ENCODE results near the gene IL22RA1.

Gene IL22RA1

DNA sequence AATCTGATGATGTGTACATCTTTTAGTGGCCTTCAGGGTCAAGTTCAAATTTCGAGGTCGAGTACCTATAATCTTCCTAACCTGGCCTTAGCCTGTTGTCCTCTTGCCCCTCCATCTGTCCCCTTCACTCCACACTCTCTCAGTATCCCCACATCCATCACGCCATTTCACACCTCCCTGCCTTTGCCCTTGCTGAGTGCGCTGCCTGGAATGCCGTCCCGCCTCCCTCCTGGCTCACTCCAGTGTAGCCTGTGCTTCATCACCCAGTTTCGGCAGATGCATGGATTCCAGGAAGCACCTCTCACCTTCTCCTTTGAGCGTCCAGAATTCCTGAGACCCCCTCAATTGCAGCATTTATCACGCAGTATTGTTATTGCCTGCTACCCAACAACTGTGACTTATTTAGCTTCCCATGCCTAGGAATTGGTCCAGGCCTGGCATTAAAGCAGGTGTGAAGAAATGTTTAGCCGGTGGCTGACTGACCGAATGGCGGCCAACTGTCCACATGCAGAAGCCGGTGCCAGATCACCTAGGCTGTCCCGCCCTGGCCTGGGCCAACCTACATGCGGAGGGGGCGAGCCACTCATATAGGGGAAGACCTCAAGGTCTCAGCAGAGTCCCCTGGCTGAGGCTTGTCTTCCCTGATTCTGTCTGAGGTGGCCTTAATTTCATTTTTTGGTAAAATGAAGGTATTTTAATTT lies 65.5 kb downstream of the IL22RA1 start:
- Histone ChIP-seq H3K4me1 (ENCODE audit: control insufficient read depth in 1 of 2, insufficient read depth in 2 of 2, low read length in 2 of 2) (no peaks in the 10 kb centered on the region), H3K9me3 (ENCODE audit: control insufficient read depth in 1 of 2, low read length in 2 of 2) (no peaks in the 10 kb centered on the region), H3K9ac (ENCODE audit: low read depth in 1 of 2, low read length in 2 of 2) (no peak overlapping the region), H3K4me3 (ENCODE audit: low read depth in 1 of 2, low read length in 2 of 2) (no peak overlapping the region), H3K27ac (ENCODE audit: low read depth, low read length) (no peak overlapping the region), H3K27me3 (ENCODE audit: control insufficient read depth in 1 of 2, insufficient read depth in 2 of 2, low read length in 2 of 2) (no peaks in the 10 kb centered on the region), H3K36me3 (ENCODE audit: control insufficient read depth in 1 of 2, insufficient read depth in 2 of 2, low read length in 2 of 2) (no peaks in the 10 kb centered on the region)

DNA sequence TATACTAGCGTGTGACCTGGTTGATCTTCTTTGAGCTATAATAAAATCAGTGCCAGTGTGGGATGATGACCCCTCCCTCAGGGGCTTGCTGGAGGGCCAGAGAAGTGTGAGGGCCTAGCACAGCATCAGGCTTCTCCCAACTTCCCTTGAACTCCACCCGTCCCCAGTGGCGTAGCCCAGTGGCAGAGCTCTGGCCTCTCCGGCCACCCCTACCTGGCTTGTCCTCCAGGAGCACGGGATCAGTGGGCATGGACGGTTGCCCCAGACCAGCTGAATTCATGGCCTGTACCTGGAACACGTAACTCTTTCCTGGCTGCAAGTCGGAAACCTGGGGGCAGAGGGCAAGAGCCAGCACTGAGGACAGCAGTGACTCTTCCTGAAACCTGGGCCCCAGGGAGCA lies 67.0 kb downstream of the IL22RA1 start:
- Histone ChIP-seq H3K4me3 (ENCODE audit: low read depth in 1 of 2, low read length in 2 of 2) (no peak overlapping the region), H3K4me1 (ENCODE audit: control insufficient read depth in 1 of 2, insufficient read depth in 2 of 2, low read length in 2 of 2) (peaks cover 0 to 3% of the 10 kb centered on the region in 2 donors), H3K9ac (ENCODE audit: low read depth in 1 of 2, low read length in 2 of 2) (no peak overlapping the region), H3K27ac (ENCODE audit: low read depth, low read length) (no peak overlapping the region), H3K9me3 (ENCODE audit: control insufficient read depth in 1 of 2, low read length in 2 of 2) (no peaks in the 10 kb centered on the region), H3K36me3 (ENCODE audit: control insufficient read depth in 1 of 2, insufficient read depth in 2 of 2, low read length in 2 of 2) (no peaks in the 10 kb centered on the region), H3K27me3 (ENCODE audit: control insufficient read depth in 1 of 2, insufficient read depth in 2 of 2, low read length in 2 of 2) (no peaks in the 10 kb centered on the region)

GRCh38 chr1:24075590-24075854 lies 67.4 kb downstream of the IL22RA1 start:
- no peaks in the 10 kb centered on the region for H3K9me3 ChIP-seq (ENCODE audit: control insufficient read depth in 1 of 2, low read length in 2 of 2)
- peaks cover 0 to 3% of the 10 kb centered on the region in 2 donors for H3K4me1 ChIP-seq (ENCODE audit: control insufficient read depth in 1 of 2, insufficient read depth in 2 of 2, low read length in 2 of 2)
- no peak overlapping the region for H3K27ac ChIP-seq (ENCODE audit: low read depth, low read length)
- H3K36me3 ChIP-seq (ENCODE audit: control insufficient read depth in 1 of 2, insufficient read depth in 2 of 2, low read length in 2 of 2), result no peaks in the 10 kb centered on the region
- H3K9ac ChIP-seq (ENCODE audit: low read depth in 1 of 2, low read length in 2 of 2), result no peak overlapping the region
- no peaks in the 10 kb centered on the region for H3K27me3 ChIP-seq (ENCODE audit: control insufficient read depth in 1 of 2, insufficient read depth in 2 of 2, low read length in 2 of 2)
- H3K4me3 ChIP-seq (ENCODE audit: low read depth in 1 of 2, low read length in 2 of 2), result no peak overlapping the region

- no peaks in the 10 kb centered on the region for H3K27me3 ChIP-seq (ENCODE audit: control insufficient read depth in 1 of 2, insufficient read depth in 2 of 2, low read length in 2 of 2)
- H3K27ac ChIP-seq (ENCODE audit: low read depth, low read length), result no peak overlapping the region
- no peaks in the 10 kb centered on the region for H3K9me3 ChIP-seq (ENCODE audit: control insufficient read depth in 1 of 2, low read length in 2 of 2)
- H3K4me3 ChIP-seq (ENCODE audit: low read depth in 1 of 2, low read length in 2 of 2), result no peak overlapping the region
- no peak overlapping the region for H3K9ac ChIP-seq (ENCODE audit: low read depth in 1 of 2, low read length in 2 of 2)
- H3K36me3 ChIP-seq (ENCODE audit: control insufficient read depth in 1 of 2, insufficient read depth in 2 of 2, low read length in 2 of 2), result no peaks in the 10 kb centered on the region
- H3K4me1 ChIP-seq (ENCODE audit: control insufficient read depth in 1 of 2, insufficient read depth in 2 of 2, low read length in 2 of 2), result peaks cover 0 to 3% of the 10 kb centered on the region in 2 donors
Observed at GRCh38 chr1:24074817-24075589, 67.9 kb downstream of the IL22RA1 start.

GRCh38 chr1:24074196-24074595 lies 68.7 kb downstream of the IL22RA1 start:
- Histone ChIP-seq H3K4me1 (ENCODE audit: control insufficient read depth in 1 of 2, insufficient read depth in 2 of 2, low read length in 2 of 2) (peaks cover 0 to 3% of the 10 kb centered on the region in 2 donors), H3K27ac (ENCODE audit: low read depth, low read length) (no peak overlapping the region), H3K27me3 (ENCODE audit: control insufficient read depth in 1 of 2, insufficient read depth in 2 of 2, low read length in 2 of 2) (no peaks in the 10 kb centered on the region), H3K9ac (ENCODE audit: low read depth in 1 of 2, low read length in 2 of 2) (no peak overlapping the region), H3K9me3 (ENCODE audit: control insufficient read depth in 1 of 2, low read length in 2 of 2) (no peaks in the 10 kb centered on the region), H3K36me3 (ENCODE audit: control insufficient read depth in 1 of 2, insufficient read depth in 2 of 2, low read length in 2 of 2) (no peaks in the 10 kb centered on the region), H3K4me3 (ENCODE audit: low read depth in 1 of 2, low read length in 2 of 2) (no peak overlapping the region)

- Histone ChIP-seq H3K9ac (ENCODE audit: low read depth in 1 of 2, low read length in 2 of 2) (no peak overlapping the region), H3K4me1 (ENCODE audit: control insufficient read depth in 1 of 2, insufficient read depth in 2 of 2, low read length in 2 of 2) (peaks cover 0 to 3% of the 10 kb centered on the region in 2 donors), H3K36me3 (ENCODE audit: control insufficient read depth in 1 of 2, insufficient read depth in 2 of 2, low read length in 2 of 2) (no peaks in the 10 kb centered on the region), H3K27ac (ENCODE audit: low read depth, low read length) (no peak overlapping the region), H3K27me3 (ENCODE audit: control insufficient read depth in 1 of 2, insufficient read depth in 2 of 2, low read length in 2 of 2) (no peaks in the 10 kb centered on the region), H3K9me3 (ENCODE audit: control insufficient read depth in 1 of 2, low read length in 2 of 2) (no peaks in the 10 kb centered on the region), H3K4me3 (ENCODE audit: low read depth in 1 of 2, low read length in 2 of 2) (no peak overlapping the region)
Observed at GRCh38 chr1:24071941-24072340, 71.0 kb downstream of the IL22RA1 start.

- no peak overlapping the region for H3K4me3 ChIP-seq (ENCODE audit: low read depth in 1 of 2, low read length in 2 of 2)
- no peaks in the 10 kb centered on the region for H3K36me3 ChIP-seq (ENCODE audit: control insufficient read depth in 1 of 2, insufficient read depth in 2 of 2, low read length in 2 of 2)
- H3K4me1 ChIP-seq (ENCODE audit: control insufficient read depth in 1 of 2, insufficient read depth in 2 of 2, low read length in 2 of 2), result peaks cover 0 to 3% of the 10 kb centered on the region in 2 donors
- no peak overlapping the region for H3K27ac ChIP-seq (ENCODE audit: low read depth, low read length)
- no peaks in the 10 kb centered on the region for H3K9me3 ChIP-seq (ENCODE audit: control insufficient read depth in 1 of 2, low read length in 2 of 2)
- H3K27me3 ChIP-seq (ENCODE audit: control insufficient read depth in 1 of 2, insufficient read depth in 2 of 2, low read length in 2 of 2), result no peaks in the 10 kb centered on the region
- H3K9ac ChIP-seq (ENCODE audit: low read depth in 1 of 2, low read length in 2 of 2), result peak overlapping the region in 1 of 2 donors; percentile 51
Observed at GRCh38 chr1:24070821-24071393, 72.0 kb downstream of the IL22RA1 start.

DNA sequence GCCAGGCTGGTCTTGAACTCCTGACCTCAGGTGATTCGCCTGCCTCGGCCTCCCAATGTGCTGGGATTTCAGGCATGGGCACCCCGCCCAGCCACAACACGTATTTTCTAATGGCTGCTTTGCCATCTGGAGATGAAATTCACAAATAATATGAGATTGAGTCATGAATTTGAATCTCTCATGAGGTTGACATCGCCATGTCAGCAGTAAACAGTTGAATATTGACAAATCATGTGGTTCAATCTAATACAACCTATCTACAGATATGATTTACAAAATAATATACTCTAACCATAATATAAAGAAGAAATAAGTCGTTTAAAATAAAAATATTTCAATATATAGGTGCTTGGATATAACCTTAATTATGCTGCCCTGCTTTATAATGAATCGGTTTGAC lies 73.1 kb downstream of the IL22RA1 start:
- H3K27ac ChIP-seq (ENCODE audit: low read depth, low read length), result no peak overlapping the region
- H3K9me3 ChIP-seq (ENCODE audit: control insufficient read depth in 1 of 2, low read length in 2 of 2), result no peaks in the 10 kb centered on the region
- no peak overlapping the region for H3K4me3 ChIP-seq (ENCODE audit: low read depth in 1 of 2, low read length in 2 of 2)
- no peak overlapping the region for H3K9ac ChIP-seq (ENCODE audit: low read depth in 1 of 2, low read length in 2 of 2)
- no peaks in the 10 kb centered on the region for H3K36me3 ChIP-seq (ENCODE audit: control insufficient read depth in 1 of 2, insufficient read depth in 2 of 2, low read length in 2 of 2)
- no peaks in the 10 kb centered on the region for H3K27me3 ChIP-seq (ENCODE audit: control insufficient read depth in 1 of 2, insufficient read depth in 2 of 2, low read length in 2 of 2)
- peaks cover 0 to 3% of the 10 kb centered on the region in 2 donors for H3K4me1 ChIP-seq (ENCODE audit: control insufficient read depth in 1 of 2, insufficient read depth in 2 of 2, low read length in 2 of 2)

All from duodenal mucosa (tissue), 2 donors.